Panc1 (cell line): ENCODE results near the gene TMEM260.

Experiments used
- CTCF ChIP-seq: fragments of 450-650 bp; IDR thresholded peaks from 2 replicates; pipeline ENCODE4 v1.5.1; 2017; ENCODE audit warnings: mild to moderate bottlenecking
- SIN3A ChIP-seq: IDR thresholded peaks from 2 replicates; pipeline ENCODE4 v1.6.1; 2012; ENCODE audit warnings: low read depth, mild to moderate bottlenecking, low read length, moderate library complexity, borderline replicate concordance; ENCODE audit not compliant: insufficient read depth
- TF ChIP-seq, protein P1 (sequence below), 2 experiments: IDR thresholded peaks; 2 replicates each; pipeline ENCODE4 v1.6.1; 2011 to 2012; ENCODE audit warnings: low read depth in 2 of 2, control low read depth in 1 of 2, low read length in 1 of 2, mild to moderate bottlenecking in 1 of 2, moderate library complexity in 1 of 2; ENCODE audit not compliant: insufficient read depth in 1 of 2

GRCh38 chr14:56648508-56649301 is 69.1 kb downstream of the TMEM260 start:
- TF ChIP-seq SIN3A (no peak), CTCF (no peak)
- TF ChIP-seq, protein P1, sequence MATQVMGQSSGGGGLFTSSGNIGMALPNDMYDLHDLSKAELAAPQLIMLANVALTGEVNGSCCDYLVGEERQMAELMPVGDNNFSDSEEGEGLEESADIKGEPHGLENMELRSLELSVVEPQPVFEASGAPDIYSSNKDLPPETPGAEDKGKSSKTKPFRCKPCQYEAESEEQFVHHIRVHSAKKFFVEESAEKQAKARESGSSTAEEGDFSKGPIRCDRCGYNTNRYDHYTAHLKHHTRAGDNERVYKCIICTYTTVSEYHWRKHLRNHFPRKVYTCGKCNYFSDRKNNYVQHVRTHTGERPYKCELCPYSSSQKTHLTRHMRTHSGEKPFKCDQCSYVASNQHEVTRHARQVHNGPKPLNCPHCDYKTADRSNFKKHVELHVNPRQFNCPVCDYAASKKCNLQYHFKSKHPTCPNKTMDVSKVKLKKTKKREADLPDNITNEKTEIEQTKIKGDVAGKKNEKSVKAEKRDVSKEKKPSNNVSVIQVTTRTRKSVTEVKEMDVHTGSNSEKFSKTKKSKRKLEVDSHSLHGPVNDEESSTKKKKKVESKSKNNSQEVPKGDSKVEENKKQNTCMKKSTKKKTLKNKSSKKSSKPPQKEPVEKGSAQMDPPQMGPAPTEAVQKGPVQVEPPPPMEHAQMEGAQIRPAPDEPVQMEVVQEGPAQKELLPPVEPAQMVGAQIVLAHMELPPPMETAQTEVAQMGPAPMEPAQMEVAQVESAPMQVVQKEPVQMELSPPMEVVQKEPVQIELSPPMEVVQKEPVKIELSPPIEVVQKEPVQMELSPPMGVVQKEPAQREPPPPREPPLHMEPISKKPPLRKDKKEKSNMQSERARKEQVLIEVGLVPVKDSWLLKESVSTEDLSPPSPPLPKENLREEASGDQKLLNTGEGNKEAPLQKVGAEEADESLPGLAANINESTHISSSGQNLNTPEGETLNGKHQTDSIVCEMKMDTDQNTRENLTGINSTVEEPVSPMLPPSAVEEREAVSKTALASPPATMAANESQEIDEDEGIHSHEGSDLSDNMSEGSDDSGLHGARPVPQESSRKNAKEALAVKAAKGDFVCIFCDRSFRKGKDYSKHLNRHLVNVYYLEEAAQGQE (IDR thresholded peaks at IDR 0.05; ENCODE audit: insufficient read depth in 1 of 2, low read depth in 2 of 2, low read length in 1 of 2), result no peak
